ENCODE data around the gene SAMD5. TPM values are rescaled to one million over a fixed set of nuclear protein-coding genes. Genes with fewer than 3 reads are reported as not detected.
"Not testable (repeated sequence)": the region's sequence is repeated elsewhere in the genome, so short reads cannot be mapped to it uniquely, and the experiment has no call there.

Gene SAMD5
- total RNA-seq, 1 donor from 2014 or later: not detected

GRCh38 chr6:147525519-147526209, 17.2 kb downstream of the SAMD5 start:
- intact Hi-C loops (cut with micrococcal nuclease): no loop called here

DNA sequence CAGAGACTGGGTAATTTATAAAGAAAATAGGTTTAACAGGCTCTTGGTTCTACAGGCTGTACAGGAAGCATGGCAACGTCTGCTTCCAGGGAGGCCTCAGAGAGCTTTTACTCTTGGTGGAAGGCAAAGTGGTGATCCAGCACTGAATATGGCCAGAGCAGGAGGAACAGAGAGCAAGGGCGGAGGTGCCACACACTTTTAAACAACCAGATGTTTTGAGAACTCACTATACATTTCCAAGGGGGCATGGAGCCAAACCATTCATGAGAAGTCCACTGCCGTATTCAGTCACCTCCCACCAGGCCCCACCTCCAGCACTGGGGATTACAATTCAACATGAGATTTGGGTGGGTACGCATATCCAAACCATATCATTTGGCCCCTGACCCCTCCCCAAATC, 18.7 kb downstream of the SAMD5 start:
- intact Hi-C loops (cut with micrococcal nuclease): no loop called here

GRCh38 chr6:147528511-147529145, 20.1 kb downstream of the SAMD5 start:
- intact Hi-C loops (cut with micrococcal nuclease): no loop called here

DNA sequence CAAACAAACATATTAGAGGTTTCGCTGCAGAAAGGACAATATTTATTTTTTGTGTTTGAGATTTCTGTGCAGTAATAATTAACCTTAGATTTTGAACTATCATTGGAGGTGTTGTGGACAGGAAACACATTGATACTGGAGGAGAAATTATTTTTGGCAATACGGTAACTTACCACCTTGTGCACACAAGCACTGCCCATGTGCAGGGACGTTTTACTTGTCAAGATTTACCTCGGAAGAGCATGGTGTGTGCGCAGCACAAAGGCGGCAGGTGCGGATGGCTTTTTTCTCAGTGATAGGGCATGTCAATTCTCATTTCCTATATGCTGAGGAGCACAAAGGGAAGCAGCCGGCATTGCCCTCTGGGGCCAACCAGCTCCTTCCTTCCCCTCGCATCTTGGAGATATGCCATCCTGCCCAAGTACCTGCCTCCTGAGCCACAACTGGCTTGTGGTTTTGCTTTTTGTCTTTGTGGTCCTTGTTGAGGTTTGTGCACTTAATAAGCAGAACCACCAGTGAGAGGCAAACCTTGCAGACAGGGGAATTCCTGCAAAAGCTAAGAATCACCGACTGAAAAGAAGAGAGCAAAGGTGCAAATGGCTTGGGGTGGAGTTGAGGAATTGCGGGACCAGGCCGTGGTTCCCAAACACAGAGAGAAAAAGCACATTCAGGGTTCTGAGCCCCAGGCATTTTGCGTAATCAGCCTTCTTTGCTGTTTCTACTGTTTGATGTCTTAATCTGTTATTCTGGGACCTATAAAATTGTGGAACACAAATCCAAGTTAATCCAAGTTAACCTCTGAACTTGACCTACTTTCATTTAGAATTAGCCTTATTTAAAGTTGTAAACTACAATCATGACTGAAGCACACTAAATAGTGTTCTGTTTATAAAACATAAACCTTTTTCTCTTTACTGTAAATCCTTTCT, 21.9 kb downstream of the SAMD5 start:
- intact Hi-C loops (cut with micrococcal nuclease): no loop called here

- intact Hi-C loops (cut with micrococcal nuclease): no loop called here
These were observed 22.8 kb downstream of the SAMD5 start for GRCh38 chr6:147531321-147531720.

DNA sequence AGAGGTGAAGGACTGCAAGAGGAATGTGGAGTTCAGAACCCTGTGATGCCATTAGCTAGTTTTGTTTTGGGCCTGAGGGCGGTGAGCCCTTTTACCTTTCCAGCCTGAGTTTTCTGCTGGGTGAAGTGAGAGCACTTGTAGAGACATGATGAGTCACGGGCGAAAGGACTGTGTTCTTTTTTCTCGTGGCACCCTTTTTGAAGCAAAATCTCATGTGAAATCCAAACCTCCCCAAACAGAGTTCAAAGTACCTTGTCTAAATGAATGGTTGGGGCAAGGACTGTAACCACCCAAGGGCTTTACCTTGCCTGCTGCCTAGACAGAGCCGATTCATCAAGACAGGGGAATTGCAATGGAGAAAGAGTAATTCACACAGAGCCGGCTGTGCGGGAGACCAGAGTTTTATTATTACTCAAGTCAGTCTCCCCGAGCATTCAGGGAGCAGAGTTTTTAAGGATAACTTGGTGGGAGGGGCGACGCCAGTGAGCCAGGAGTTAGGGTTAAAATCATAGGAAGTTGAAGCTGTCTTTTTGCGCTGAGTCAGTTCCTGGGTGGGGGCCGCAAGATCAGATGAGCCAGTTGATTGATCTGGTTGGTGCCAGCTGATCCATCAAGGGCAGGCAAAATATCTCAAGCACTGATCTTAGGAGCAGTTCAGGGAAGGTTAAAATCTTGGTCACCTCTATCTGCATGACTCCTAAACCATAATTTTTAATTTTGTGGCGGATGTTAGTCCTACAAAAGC, 25.8 kb downstream of the SAMD5 start:
- intact Hi-C loops (cut with micrococcal nuclease): no loop called here

DNA sequence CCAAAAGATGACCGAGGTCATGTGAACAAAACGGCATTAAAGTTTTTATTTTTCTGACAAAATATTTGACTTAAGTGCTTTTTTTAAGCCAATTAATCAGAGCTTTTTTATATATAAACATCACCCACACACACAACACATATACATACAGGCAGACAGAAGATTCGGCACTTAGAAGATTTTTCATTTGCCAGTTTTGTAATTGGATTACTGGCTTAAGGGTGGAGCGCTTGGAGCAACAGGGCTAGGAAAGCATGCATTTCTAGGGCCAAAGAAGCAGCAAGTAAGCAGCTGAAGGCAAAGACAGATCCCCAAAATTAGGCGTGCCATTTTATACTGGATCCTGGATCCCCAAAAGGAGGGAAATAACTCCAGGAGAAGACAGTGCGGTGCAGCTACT, 30.3 kb downstream of the SAMD5 start:
- intact Hi-C loops (cut with micrococcal nuclease): no loop called here

DNA sequence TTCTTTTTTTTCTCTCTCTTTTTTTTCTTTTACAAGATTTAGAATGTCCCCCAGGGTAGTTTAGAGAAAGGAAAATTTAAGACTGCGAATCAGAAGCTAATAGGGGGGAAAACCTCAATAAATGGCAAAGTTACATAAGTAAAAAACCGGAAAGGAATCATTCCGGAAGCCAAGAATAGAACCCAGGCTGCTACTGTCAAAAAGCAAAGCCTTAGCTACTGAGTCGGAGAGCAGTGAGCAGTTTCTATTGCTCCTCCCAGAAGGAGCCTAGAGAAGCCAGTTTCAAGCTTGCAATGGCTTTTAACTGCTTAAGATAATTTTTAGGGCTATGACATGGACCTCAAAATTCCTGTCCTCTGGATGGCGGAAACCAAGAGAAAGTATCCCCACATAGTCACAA, 31.6 kb downstream of the SAMD5 start:
- intact Hi-C loops (cut with micrococcal nuclease): no loop called here

- intact Hi-C loops (cut with micrococcal nuclease): not testable (repeated sequence)
These were observed 33.9 kb downstream of the SAMD5 start for GRCh38 chr6:147542436-147542835.

DNA sequence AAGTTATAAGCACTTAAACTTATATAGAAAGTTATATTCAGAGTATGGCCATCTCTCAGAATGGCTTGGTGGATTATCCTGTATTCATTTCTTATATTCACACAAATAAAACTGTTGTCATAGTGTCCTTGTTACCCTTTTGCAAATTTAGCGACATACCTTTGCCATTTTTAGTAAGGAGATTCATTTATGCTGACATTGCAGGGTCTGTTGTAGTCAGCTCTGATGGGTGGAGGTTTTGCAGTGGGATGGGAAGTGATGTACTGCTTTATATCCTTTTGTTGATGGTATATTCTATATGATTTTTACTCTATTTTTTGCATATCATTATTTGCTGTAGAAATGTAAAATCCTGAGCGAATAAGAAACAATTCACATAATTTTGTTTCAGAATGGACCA, 35.9 kb downstream of the SAMD5 start:
- intact Hi-C loops (cut with micrococcal nuclease): no loop called here

- intact Hi-C loops (cut with micrococcal nuclease): no loop called here
These were observed 38.2 kb downstream of the SAMD5 start for GRCh38 chr6:147546501-147547368.

DNA sequence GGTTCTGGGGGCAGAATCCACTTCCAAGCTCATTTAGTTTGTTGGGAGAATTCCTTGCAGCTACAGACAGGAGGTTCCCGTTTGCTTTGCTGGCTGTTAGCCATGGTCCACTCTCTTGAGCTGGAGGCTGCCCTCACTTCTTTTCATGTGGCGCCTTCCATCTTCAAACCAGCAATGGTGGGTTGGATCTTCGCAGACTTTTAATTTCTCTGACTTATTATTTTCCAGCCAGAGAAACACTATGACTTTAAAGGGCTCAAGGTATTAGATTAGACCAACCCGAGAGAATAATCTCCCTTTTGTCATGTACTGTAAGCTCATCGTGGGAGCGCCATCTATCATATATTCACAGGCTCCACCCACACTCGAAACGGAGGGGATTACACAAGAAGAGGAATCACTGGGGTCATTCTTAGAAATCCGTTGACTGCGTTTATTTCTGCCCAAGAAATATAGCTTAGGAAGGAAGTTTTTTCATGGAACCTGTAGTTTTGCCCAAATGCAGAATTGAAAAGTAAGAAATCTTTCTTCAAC, 38.9 kb downstream of the SAMD5 start:
- intact Hi-C loops (cut with micrococcal nuclease): no loop called here

DNA sequence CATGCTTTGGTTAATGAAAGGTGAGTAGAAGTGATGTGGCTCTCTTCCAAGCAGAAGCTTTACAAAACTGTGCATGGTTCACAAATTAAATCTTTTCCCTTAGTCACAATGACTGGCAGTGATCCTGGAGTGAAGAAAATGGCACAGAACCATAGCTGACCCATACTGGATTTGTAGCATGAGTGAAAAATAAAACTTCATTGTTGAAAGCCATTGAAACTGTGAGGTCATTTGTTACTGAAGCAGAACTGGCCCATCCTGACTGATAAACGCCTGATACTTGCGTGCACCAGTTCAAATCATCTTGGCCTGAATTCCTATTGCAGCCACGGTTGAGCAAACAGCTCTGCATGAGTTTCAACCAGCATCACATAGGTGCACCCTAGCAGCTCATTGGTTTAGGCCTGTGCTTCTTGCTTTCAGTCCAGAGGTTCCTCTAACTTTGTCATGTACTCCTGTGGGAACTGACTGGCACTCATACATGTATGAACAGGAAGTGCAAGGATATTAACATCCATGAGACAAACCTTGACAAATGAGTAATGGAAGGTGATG, 40.5 kb downstream of the SAMD5 start:
- intact Hi-C loops (cut with micrococcal nuclease): no loop called here

GRCh38 chr6:147549531-147549930, 41.0 kb downstream of the SAMD5 start:
- intact Hi-C loops (cut with micrococcal nuclease): no loop called here

GRCh38 chr6:147551976-147552375, 43.5 kb downstream of the SAMD5 start:
- intact Hi-C loops (cut with micrococcal nuclease): no loop called here

DNA sequence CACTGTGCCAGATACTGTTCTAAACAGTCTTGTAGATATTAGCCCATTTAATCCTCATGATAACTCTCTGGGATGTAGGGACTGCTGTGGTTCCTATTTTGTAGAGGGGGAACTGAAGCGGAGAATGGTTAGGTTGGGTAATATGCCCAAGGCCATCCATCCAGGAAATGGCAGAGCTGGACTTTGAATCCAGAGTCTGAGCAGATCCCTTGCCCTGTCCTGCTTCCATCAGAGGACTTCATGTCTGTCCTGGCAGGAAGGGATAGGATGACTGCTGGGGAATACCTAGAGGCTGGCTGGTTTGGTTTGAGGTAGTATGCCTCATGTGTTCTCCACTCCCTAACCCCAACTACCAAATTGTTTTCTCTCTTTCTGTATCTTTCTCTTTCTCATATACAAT, 44.6 kb downstream of the SAMD5 start:
- intact Hi-C loops (cut with micrococcal nuclease): no loop called here

GRCh38 chr6:147554281-147554680, 45.8 kb downstream of the SAMD5 start:
- intact Hi-C loops (cut with micrococcal nuclease): no loop called here

DNA sequence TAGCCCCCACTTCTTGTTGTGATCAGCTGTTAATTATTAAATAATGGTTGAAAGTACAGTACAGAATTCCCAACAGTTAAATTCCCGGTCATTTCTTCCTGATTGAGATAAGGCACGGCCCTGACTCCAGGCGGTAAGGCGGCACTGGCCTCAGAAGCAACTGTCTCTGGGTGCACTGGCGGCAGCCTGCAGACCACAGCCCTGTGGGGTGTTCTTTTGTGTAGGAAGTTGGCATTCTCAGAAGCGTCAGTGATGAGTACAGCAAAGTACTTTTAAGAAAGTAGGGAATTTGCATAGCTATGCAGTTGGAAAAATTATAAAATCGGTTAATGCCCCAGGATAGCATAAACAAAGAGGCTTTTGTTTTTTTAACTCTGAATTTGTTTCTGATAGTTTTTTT, 50.5 kb downstream of the SAMD5 start:
- intact Hi-C loops (cut with micrococcal nuclease): no loop called here

GRCh38 chr6:147560670-147561069, 52.2 kb downstream of the SAMD5 start:
- intact Hi-C loops (cut with micrococcal nuclease): no loop called here

- intact Hi-C loops (cut with micrococcal nuclease): no loop called here
These were observed 53.2 kb downstream of the SAMD5 start for GRCh38 chr6:147561726-147562125.
